ENCODE results near the gene IL2RA. TPM values are rescaled to one million over a fixed set of nuclear protein-coding genes. Genes with fewer than 3 reads are reported as not detected.

The IL2RA gene
- total and polyA plus RNA-seq, 9 of the 15 experiments (the other 6 are each of a cell fraction or from before 2014, with no cell fraction given): 0.95 TPM; not detected in 8

DNA sequence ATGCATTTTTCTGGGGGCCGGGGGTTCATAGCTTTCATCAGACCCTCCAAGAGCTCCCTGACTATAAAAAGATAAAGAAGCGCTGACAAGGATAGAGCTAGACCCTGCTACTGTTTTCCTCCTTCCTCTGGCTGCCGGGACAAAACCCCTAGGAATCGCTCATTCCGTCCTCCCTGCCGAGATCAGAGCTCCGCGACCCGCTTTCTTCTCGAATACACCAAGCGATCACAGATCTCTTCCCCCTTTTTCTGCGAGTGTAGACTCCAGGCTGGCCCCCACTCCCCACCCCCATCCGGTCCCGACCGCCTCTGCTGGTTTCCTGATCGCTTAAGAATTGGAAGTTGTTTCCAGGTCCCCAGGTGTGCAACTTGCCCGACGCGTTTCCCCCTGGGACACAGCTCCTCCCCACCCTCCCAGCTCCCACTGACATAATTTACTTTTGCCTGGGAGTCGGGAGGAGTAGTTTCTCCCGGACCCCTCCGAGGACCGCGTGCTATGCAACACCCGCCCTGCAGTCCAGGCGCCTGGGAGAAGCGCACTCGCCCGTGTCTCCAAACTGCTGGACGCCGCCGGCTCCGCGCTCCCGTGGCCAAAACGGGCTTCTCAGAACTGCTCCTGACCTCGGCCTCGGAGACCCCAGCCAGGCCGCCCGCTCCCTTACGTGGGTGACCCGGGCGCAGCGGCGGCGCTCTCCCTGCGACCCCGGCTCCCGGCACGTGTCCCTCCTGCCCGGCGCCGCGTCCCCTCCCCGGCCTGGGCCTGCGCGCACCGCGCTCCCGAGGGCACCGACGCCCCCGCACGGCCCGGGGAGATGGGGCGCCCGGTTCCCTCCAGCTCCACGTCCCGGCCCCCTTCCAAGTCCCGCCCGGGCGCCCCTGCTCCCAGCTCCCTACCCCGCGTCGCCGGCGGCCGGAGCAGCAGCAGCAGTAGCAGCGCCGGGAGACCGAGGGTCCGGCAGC, 85.4 kb downstream of the IL2RA start (continued):
- TF ChIP-seq NR2C2 (CRISPR knock-in tag; IDR thresholded peaks at IDR 0.05) (no peak), NR2C2 (tag; IDR thresholded peaks at IDR 0.05) (0 out of 2 replicates have a peak, but pooled peaks have one; percentile 29), SMARCB1 (IDR thresholded peaks at IDR 0.05; ENCODE audit: insufficient read length, low read depth) (no peak), NR3C1 (CRISPR knock-in tag; IDR thresholded peaks at IDR 0.05) (no peak), RAD21 (CRISPR knock-in tag; conservative IDR thresholded peaks at IDR 0.05 in 1 of 2, IDR thresholded peaks at IDR 0.05 in 1 of 2) (no peak), ZEB2 (IDR thresholded peaks at IDR 0.05) (no peak), CBX2 (IDR thresholded peaks at IDR 0.05; ENCODE audit: insufficient read depth, low read length, poor library complexity, severe bottlenecking) (no peak), MGA (IDR thresholded peaks at IDR 0.05) (peak; percentile 90), IRF2 (CRISPR knock-in tag; IDR thresholded peaks at IDR 0.05) (no peak), HDAC1 (IDR thresholded peaks at IDR 0.05) (peak in 1 of 2 experiments; percentile 16; a peak in 1 of 4 replicates), THAP12 (CRISPR knock-in tag; IDR thresholded peaks at IDR 0.05) (no peak)
